GM11168 (cell line): ENCODE data around the gene CSNK2B.

Experiments used
- in situ Hi-C: fragments of 300-500 bp; cut with MboI; formaldehyde crosslinking; loops from one replicate; pipeline ENCODE4 v1.12.0; 2022; ENCODE audit warnings: low sequenced_read_pairs; ENCODE audit not compliant: unreplicated experiment

CSNK2B gene

DNA sequence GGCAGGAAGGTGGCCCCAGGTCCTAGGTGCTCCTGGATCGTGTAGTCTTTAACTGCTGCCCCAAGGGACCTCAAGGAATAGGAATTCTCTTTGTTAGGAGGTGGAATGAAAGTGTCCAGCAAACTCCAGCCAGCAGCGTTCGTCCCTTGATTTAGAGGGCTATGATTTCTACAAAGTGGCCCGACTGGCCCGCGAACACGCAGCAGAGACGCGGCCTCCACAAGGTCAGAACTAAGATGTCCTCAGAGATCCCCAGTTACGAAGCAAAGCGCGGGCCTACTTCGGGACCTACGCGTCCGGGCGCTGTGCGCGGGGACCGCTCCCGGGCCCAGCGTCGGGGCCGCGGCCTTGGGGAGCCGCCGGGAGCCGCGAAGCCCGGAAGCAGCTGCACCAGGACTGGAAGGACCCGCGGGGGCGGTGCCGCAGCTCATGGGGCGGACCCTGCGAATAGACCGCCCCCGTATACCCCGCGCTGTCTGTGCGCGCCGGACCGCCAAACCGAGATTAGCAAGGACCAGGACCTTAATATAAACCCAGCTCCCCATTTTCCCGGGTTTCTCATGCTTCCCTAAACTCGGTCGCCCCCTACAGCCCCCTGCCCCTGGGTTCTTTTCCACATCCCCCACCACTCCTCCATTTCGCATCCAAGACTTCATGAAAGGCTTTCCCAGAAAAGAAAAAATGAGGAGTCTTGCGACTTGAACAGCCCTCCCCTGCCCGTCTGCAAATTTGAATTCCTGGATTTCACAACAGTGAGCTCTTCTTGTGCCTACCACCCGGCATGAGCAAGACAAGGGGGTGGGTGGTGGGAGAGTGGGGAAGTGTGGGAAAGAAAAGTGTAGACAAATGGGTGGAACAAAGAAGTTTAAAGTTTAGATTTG is 5.3 kb upstream of the CSNK2B start, which contains the start of gene C6orf47:
Gene C6orf47 (minus strand): TSS at position 398 of the 881 bp plus-strand sequence. CDS start 831 bp downstream, outside the sequence.
- in situ Hi-C loops, result no loop called here

GRCh38 chr6:31661262-31662123 is 4.4 kb upstream of the CSNK2B start:
- in situ Hi-C loops, result no loop called here

GRCh38 chr6:31662124-31662723 is 3.7 kb upstream of the CSNK2B start:
- in situ Hi-C loops, result no loop called here

DNA sequence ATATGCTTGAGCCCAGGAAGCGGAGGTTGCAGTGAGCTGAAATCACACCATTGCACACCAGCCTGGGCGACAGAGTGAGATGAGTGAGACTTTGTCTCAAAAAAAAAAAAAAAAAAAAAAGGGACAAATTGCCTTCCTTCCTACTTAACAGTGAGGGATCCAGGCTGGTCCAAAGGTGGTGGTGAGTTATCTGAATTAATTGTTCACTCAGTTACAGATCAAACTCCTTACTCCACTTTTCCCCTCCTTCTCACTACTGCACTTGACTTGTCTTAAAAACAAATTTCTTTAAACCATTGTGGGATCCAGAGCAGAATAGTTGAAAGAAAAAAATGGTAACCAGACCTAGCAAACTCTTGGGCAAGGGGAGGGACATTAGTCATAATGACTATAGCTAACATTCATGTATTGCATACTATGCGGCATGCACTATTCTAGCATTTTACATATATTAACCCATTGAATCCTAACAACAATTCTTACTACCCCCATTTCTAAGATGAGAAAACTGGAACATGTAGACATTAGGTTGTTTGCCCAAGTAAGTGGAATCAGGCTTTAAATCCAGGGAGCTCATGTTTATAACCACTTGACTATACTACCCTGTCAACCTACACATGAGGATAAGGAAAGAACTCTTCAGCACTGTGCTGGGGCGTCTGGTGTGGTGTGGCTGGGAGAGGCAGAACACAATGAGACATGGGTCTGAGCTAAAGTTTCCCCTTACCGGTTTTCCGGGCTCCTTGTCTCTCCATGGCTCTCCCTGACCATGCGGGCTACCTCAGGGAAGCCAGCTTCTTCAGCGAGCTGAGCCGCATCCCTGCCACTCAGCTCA is 2.5 kb upstream of the CSNK2B start:
- in situ Hi-C loops, result no loop called here

DNA sequence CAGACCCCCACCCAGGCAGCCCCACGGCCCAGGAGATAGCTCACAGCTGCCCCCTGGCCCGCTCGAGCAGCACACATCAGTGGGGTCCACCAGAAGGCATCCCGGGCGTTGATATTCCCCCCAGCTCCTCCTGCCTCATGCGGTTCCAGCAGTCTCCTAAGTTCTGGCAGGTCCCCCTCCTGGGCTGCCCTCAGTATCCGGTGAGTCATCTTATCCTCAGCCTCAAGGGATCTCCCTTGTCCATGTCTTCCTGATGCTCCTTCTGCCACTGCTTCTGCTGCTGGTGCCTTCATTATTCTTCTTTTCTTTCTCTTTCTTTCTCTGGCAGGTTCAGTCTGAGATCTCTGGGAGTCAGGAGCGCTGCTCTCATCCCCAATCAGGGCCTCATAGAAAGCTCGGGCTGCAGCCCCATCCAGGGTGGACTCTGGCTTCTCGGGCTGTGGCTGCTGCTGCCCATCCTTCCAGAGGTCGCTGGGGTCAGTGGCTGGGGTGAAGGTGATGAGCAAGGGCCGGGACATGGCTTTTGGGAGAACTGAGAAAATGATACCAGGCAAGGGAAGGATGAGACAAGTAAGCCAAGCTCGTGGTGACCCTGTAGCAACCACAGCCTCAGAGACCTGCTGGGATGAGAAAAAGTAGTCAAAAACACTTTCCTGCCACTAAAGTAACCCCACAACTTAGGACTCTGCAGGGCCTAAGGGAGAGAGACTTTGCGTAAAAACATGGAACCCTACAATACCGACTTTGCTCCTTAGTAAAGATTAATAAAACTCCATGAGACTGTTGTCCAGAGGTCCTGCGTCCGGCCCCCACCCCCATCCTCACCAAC is 1.7 kb upstream of the CSNK2B start:
- in situ Hi-C loops, result no loop called here

GRCh38 chr6:31664790-31665500 is 935 bp upstream of the CSNK2B start, which contains the start of gene GPANK1:
Gene GPANK1, minus strand, starts transcription at chr6:31664997. Its CDS starts 519 bp downstream, at chr6:31664478.
- in situ Hi-C loops, result no loop called here

DNA sequence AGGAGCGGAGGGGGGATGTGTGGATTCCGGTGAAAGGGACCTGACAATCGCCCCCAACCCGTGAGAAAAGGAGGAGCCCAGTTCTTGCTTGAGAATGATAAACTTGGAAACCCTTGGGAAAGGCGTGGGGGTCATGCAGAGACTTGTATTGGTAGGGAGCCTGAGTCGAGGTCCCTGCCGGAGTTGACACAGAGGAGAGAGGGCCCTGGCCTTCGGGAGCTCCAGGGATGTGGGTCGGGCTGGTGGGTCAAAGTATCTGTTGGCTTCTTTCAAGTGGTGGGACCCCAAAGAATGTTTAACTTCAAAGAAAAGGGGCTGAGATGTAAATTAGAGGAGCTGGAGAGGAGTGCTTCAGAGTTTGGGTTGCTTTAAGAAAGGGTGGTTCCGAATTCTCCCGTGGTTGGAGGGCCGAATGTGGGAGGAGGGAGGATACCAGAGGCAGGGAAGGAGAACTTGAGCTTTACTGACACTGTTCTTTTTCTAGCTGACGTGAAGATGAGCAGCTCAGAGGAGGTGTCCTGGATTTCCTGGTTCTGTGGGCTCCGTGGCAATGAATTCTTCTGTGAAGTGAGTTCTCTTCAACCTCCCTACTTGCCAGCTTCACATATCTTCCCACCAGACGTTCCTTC is 571 bp downstream of the CSNK2B start:
- in situ Hi-C loops, result no loop called here

DNA sequence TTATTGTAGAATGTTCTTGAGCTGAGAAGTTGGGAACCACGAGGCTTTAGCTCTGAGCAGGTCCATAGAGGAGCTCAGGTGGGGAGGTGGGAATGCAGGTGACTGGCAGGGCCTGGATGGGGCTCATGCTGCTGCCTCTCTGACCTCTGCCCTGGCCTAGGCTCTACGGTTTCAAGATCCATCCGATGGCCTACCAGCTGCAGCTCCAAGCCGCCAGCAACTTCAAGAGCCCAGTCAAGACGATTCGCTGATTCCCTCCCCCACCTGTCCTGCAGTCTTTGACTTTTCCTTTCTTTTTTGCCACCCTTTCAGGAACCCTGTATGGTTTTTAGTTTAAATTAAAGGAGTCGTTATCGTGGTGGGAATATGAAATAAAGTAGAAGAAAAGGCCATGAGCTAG is 3.8 kb downstream of the CSNK2B start, which contains the start of gene LY6G5B:
Gene LY6G5B (plus strand): TSS at position 301 of the 400 bp plus-strand sequence. CDS start 975 bp downstream, outside the sequence.
- in situ Hi-C loops, result no loop called here

DNA sequence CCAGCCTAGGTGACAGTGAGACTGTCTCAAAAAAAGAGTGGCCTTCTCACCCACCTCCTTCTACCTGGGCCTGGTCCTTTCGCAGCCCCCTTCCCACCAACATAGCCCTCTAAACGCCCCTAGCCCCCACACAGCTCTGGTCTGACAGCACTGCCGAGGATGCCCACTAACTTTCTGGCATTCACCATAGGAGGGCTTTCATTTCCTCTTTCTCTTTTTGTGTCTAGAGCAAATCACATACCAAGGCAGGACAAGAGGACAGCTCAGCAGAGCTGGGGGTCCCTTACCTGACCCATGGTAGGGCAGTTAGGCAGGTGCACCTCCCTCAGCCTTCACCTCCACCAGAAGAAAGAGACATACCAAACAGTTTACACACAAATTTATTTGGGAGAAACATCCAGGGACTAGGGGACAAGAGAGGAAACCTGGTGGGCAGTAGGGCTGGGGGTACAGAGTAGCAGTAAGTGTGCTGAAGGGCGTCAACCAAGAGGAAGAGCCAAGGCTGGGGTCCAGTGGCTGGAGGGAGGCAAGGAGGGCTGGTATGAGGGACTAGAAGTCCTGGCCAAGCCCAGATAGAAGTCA is 10.5 kb downstream of the CSNK2B start:
- in situ Hi-C loops, result no loop called here

- in situ Hi-C loops, result no loop called here
These were observed 11.0 kb downstream of the CSNK2B start for GRCh38 chr6:31676904-31677303.

- in situ Hi-C loops, result no loop called here
These were observed 12.1 kb downstream of the CSNK2B start for GRCh38 chr6:31677955-31678354.

GRCh38 chr6:31680226-31681134 is 14.6 kb downstream of the CSNK2B start, which contains the start of gene LY6G5C:
Gene LY6G5C, minus strand, starts transcription at chr6:31681067. Its CDS starts 694 bp downstream, at chr6:31680373.
- in situ Hi-C loops, result loop anchor here (10.0 kb wide), 1 partner anchor 84 kb away; the partner anchor contains the start of gene SAPCD1

DNA sequence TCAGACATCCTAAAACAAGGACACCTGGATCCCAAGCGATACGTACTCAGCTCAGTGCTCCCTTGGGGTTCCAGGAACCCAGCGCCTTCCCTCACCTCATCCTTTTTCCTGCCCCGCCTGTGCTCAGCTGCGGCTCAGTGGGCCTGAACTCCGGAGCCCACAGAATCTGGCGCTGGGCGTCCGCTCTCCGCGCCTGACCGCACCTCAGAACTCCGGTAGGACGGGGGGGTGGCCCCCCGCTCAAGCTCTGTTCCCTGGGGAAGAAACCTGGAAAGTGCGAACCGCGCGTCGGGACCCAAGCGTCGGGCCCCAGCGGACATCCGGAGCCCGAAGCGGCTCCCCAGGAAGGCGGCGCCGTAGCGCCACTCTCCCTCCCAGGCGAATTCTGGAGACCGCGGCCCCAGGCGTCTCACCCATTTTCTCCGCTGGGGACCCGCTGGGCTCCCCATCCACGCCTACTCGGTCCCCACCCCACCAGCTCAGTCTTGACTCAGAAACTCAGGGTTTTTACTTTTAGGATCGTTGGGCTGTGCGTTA is 15.3 kb downstream of the CSNK2B start:
- in situ Hi-C loops, result loop anchor here (10.0 kb wide), 1 partner anchor 84 kb away; the partner anchor contains the start of gene SAPCD1

DNA sequence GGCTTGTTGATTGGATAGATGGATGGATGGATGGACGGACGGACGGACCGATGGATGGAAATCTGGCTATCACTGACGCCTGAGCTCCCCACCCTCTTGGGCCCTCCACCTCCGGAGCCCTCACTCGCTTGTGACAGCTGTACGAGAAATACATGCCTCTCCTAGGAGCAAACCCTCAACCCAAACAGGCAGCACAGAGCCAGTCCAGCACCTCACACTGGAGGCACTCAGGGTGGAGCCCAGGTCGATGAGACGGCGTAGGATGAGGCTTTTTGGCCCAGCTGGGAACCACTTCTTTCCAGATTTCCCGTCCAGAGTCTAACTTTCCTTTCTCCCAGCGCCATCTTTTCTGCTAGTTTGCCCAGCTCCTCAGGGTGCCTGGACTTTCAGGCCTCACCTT is 17.7 kb downstream of the CSNK2B start:
- in situ Hi-C loops, result loop anchor here (10.0 kb wide), 1 partner anchor 81 kb away; the partner anchor contains the start of gene SAPCD1

- in situ Hi-C loops, result loop anchor here (10.0 kb wide), 1 partner anchor 78 kb away; the partner anchor contains the start of gene SAPCD1
These were observed 20.6 kb downstream of the CSNK2B start for GRCh38 chr6:31686483-31686882.
